NCI-H82 treated with DMSO at 0.1 percent for 48 hours (cell line): Measurements from ENCODE around the gene GTF3C5.
A peak's percentile ranks its signal among the peaks of the same experiment; 100 is the strongest.
"Not testable (repeated sequence)": the region's sequence is repeated elsewhere in the genome, so short reads cannot be mapped to it uniquely, and the experiment has no call there.

ENCODE experiments used
- DNase-seq: peaks from one replicate; lab custom pipeline; 2025; ENCODE audit not compliant: unreplicated experiment; lab: John Stamatoyannopoulos, UW

The GTF3C5 gene

DNA sequence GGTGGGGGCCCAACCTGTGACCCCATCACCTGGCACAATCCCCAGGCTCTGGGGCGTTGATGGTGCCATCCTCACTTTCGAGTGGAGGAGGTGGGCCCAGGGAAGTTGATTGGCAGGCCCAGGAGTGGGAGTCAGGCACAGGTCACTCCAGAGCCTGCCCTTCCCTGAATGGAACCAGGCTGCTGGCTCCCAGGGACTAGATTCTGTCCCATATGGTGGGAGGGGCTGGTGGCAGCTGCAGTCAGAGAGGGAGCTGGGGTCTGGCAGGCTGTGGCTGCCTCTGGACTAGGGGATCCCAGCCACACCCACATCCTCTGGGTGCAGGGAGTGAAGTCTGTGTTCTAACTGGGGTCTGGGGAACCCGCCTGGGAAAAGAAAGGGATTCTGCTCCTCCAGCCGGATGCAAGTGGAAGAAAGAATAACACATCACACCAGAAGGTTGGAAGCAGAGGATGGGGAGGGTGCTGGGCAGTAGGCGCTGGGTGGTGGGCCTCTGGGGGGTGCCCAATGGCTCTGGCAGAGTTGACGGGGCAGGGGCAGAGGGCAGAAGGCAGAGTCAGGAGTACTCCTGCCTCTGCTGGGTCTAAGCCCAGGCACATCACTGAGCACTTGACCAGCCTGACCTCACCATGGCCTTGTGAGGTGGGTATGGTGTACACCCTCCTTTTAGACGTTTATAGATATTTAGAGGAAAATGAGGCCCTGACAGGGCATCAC is 56.8 kb downstream of the GTF3C5 start:
- DNase-seq: no peak

DNA sequence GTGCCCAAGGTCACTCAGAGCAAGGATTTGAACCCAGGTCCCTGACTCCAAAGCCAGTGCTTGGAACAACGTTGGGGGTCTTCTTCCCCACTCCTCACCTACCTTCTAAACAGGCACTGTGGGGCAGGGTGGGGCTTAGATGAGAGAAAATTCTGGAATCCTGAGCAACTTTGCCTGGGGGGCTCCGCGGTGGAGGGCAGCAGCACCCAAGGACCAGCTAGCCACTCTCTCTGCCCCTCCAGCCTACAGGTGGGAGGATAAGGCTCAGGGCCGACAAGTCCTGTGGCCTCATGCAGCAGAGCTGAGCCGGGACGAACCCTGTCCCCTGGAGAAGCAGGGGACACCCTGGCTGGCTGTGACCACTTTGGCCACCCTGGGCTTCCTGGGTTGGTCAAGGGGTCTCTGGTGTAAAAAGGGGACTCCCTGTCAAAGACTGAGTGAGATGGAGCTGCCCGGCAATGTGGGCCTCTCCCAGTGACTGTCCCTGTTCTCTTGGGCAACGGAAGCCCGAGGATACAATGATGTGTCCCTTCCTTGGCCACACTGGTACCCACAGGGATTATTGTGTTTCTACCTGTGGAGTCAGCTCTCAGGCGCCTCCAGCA is 57.5 kb downstream of the GTF3C5 start:
- DNase-seq: no peak

DNA sequence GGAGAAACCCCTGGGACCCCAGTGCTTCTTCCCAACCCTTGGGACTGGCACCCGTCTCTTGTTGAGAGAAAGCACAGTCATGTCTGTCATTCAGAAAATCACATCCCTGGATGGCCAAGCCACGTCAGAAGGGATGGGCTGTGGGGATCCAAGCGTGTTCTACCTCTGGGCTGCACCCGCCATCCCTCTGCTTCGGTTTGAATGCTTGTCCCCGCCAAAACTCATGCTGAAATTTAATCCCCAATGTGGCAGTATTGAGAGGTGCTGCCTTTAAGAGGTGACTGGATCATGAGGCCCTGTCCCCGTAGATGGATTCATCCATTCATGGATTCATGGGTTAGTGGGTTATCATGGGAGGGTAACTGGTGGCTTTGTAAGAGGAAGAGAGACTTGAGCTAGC is 58.0 kb downstream of the GTF3C5 start:
- no peak for DNase-seq

DNA sequence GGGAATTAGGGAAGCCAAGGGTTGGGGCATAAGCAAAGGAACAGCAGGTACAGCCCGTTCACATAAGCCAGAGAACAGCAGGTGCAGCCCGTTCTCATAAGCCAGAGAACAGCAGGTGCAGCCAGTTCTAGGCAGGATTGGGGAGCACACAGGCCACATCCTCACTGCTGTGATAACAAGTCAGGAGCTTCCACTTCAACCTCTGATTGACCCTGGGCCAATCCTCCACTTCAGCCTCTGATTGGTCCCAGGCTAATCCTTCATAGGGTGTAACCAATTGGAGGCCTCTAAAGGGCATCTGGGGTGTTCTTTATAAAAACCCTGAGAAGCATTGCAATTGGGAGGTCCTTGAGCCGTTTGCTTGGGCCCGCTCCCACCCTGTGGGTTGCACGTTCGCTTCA is 58.5 kb downstream of the GTF3C5 start:
- DNase-seq: peak; percentile 8

DNA sequence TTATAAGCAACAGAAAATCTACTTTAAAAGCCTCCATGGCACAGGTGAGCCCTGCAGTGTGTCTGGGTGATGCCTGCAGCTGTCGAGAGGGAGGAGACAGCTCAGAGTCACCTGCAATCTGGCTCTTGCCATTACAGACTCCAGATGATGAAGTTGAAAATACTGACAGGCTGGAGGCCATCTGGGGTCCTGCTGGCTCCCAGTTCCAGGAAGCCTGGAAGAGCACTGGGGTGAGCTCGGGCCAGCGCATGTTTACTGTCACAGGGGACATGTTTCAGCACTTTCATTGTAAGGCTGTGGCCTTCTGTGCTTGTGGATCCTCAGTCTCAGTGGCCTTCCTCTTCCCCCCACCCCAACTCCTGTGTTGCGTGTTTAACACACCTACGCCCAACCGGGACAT is 59.4 kb downstream of the GTF3C5 start:
- DNase-seq: no peak

DNA sequence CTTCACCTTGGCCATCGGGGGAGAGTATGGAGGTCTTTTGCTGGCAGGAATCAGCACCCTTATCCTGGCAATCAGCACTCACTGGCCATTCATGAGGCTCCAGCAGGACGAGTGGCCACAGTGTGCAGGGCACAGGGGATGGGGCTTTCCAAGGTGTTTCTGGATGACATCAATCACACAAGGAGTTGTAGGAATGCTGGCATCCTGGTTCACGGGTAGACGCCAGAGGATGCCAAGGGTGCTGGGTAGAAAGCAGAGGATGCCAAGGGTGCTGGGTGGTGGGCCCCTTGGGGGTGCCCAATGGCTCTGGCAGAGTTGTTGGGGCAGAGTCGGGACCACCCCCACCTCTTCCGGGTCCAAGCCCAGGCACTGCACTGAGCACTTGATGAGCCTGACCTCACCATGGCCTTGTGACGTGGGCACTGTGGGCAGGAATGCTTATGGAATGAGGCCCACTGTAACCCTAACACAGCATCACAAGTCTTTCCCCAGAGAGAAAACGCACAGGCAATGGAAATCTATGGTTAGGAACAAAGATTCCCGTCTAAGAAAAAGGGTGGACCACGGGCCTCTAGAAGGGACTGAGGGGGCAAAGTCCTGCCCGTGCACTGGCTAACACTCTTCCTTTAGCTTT is 60.1 kb downstream of the GTF3C5 start:
- no peak for DNase-seq

DNA sequence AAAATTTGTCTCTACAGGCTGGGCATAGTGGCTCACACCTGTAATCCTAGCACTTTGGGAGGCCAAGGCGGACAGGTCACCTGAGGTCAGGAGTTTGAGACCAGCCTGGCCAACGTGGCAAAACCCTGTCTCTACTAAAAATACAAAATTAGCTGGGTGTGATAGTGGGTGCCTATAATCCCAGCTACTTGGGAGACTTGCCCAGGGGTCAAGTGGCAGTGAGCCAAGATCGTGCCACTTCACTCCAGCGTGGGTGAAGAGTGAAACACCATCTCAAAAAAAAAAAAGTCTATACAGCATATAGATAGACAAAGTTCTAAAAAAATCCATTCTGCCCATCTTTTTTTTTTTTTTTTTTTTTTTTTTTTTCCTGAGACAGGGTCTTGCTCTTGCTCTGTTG is 63.6 kb downstream of the GTF3C5 start:
- not testable (repeated sequence) for DNase-seq

DNA sequence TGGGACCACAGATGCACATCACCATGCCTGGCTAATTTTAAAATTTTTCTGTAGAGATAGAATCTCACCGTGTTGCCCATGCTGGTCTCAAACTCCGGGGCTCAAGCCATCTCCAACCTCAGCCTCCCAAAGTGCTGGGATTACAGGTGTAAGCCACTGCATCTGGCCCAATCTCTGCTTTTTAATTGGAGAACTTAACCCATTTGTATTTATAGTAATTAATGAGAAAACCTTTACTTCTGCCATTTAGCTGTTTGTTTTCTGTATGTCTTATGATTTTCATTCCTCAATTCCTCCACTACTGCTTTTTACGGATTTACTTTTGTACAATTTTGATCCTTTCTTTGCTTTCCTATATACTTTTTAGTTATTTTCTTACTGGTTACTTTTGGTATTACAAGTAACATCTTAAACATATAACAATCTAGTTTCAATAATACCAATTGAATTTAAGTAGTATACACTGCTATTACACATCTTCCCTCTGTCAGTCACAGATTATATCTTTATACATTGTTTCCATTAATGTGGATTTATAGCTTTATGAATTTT is 64.1 kb downstream of the GTF3C5 start:
- DNase-seq: no peak

DNA sequence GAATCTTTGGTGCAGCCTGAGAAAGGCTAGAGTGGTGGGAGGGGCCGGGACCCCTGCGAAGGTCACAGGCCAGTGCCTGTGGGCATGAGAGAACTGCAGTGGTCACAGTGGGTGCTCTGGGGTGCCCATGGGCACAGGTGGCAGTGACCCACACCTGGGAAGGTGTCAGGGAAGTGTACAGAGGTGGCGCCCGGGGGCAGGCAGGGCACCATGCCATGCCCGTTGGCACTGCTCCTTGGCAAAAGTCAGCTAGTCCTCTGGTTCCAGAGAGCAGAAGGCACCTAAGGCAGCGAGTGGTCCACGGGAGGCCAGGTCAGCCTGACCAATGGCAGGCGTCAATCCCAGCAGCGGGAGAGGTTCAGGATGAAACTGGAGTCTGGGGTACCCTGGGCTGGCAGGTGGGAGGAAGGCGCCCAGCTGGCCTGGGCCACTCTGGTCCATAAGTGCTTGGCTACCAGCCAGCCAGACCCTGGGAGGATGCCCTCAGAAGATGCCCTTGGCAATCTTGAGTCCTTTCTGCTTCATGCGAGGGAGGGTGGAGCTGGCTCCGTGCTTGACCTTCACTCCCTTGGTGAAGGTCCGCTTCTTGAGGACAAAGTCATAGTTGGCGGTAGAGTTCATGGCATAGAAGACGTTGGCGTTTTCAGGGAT is 67.4 kb downstream of the GTF3C5 start:
- no peak for DNase-seq

DNA sequence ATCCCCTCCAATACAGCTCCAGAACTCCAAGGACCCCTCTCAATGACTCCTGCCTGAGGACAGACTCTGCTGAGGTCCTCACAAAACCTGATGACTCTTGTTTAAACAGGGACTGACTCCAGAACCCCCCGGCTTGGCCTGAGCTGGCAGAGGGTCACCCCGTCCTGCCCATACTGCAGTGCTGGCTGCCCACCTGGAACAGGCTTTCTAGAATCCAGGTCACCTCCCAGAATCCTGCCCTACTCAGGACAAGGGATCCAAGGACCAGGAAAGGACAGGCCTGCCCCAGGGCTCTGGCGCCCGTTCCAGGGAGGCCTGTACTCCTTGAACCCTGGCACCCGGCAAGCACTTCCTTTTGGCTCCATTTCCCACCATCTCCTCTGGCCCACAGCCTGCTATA is 68.1 kb downstream of the GTF3C5 start:
- no peak for DNase-seq

DNA sequence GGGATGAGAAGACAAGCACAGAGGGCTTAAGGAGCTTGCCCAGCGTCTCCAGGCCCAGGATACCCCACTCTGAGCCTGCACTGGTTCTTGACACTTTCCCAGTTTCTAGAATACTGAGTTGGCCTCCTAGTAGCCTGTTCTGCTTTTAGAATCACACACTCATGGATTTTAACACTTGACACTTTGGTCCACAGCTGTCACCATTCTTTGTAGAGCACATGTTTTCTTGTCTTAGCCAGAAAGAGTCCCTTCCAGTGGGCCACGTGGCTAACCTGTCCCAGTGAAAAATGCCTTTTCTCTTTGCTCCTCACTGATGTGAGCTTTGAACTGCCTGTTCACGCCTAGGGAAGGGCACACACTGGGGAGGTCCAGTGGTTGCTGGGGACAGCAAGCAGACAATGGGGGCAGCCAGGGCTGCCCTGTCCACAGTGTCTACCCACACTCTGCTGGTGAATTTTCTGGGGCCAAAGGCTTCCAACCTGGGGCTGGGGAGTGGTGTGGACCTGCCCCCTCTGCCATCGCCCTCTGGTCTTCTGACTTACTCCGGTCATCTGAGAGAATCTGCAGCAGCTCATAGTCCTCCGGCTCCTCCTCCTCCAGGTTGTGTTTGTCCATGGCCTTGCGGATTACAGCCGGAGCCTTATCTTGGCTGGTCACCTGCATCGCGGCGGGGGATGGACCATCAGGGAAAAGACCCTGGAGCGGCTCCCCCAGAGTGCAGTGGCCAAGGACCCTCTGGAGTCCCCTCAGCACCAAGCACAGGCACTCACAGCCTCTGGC is 69.1 kb downstream of the GTF3C5 start:
- DNase-seq: no peak

DNA sequence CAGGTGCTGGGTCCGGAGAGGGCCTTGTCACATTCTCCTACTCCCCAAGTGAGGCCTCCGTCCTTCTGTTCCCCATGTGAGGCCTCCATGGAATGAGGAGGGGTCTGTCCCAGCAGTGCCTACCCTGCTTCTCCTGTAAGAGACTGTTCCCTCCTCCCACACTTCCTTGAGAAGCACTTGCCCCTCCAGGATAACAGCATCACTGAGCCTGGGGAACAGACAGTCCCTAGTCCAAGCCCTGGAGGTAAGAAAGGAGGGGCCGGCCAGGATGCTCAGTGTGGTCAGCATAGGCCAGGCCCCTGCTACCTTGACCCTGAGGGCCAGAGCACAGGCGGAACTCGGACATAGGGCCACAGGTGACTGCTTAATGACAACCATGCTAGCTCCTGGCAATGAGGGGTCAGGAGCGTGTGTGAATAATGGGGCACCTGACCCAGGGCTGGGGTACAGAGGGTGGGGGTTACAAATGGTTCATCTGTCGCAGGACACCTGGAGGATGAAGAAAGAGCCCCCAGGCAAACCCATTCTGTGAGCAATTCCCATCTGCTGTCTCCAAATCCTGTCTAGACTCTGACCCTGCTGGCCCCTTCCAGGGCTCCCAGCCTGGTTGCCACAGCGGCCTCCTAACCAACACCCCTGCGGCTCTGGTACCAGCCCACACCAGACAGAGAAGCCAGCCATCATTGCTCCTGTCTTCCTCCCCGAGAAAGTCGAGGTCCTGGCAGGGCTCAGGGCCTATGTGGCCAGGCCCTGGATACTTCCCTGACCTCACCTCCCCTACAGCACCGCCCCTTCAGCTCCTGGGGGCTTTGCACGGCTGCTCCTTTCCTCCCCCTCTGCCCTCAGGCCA is 69.9 kb downstream of the GTF3C5 start:
- DNase-seq: no peak

DNA sequence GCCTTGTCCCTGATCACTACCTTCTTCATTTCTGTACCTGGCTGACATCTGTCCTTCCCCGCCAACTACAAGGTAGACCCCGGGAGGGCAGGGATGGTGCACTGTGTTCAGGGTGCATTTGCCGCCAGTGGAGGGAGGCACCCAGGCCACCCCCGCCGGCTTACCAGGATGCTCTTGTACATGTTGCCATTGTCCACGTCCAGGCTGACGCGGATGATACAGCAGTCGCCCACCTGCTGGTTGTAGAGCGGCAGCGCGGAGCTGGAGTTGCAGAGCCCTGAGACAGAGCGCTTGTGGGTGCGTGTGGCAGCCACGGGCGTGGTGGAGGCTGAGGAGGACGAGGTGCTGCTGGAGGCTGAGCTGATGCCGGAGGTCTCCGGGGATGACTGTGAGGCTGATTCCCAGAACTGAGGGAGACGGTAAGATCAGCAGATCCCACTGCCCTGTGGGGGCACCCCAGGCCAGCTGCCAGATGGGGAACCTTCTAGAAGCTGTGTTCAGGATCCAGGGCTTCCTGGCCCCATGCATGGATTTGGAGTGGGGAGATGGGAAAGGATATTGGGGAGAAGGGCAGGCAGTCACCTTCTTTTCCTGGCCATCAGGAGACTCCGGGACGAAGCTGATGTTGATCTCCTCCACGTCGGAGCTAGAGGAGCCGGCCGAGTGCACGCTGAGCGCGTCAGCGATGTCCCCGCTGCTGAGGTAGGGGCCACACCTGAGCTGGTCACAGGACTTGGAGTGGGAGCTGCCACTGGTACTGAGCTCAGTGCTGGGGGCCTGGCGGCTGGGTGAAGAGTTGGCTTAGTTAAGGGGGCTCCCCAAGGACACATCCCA is 70.8 kb downstream of the GTF3C5 start:
- no peak for DNase-seq

DNA sequence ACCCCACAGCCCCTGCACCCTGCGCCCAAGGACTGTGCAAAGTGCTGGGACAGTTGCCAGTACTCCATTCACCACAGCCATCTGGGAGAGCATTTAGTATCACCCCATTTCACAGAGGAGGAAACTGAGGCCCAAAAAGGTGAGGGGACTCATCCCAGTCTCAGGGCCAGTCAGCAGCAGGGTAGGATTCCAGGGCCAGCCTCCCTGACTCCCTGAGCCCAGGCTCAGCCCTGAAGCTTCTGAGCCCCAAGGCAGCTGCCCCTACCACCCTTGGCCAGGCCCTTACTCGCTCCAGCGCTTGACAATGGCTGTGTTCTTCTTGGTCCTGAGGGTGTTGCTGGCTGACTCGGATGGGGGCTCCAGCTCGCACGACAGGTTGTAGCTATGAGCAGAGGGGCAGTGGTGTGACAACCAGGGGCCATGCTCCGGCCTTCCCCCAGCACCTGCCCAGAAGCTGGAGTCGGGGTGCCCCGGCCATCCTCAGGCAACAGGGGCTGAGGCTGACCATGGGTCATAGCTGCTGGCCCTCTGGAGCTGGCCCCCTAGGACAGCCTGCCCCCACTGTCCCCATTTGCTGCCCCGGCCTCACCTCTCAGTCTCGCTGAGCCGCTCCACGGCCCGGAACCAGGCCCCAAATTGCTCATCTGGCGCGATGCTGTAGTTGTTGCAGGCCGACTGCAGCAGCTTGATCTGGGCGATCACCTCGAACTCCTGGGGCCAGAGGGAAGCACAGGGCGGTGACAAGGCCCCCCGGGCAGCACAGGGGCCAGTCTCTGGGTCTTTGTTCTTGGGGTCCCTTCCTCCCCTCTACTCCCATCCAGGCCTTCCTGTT is 71.6 kb downstream of the GTF3C5 start:
- no peak for DNase-seq

DNA sequence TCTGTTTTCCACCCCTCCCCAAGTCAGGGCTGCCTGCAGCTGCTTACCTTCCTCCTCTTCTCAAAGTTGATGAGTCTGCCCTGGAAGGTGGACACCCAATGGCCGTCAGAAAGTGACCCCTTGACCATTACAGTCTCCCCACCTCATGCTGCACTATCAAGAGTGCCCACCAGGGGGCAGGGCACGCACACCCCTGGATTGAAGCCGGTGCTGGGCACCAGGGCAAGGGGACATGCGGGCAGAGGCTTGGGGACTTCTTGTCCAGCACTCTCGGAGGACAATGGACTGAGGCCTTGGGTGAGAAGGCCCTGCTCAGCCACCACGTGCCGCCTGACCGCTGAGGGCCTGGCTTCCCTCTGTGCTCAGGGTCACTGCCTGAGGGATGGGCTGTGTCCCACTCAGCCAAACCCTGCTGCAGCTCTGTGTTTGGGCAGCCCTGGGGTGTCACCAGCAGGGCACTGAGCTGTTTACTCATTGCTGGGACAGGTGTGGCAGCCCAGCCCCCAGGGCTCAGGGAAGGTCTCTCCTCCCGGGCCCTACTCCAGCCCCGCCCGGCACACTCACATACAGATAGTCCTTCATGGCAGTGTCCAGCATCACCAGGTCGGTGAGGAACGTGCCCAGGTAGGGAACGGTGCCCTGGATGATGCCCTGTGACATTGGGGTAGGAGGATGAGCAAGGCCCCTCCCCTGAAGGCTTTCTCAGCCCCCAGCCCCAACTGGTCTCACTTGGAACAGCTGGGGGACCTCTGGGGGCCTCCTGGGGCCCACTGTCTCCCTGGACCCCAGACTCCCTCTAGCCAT is 72.6 kb downstream of the GTF3C5 start:
- DNase-seq: no peak

DNA sequence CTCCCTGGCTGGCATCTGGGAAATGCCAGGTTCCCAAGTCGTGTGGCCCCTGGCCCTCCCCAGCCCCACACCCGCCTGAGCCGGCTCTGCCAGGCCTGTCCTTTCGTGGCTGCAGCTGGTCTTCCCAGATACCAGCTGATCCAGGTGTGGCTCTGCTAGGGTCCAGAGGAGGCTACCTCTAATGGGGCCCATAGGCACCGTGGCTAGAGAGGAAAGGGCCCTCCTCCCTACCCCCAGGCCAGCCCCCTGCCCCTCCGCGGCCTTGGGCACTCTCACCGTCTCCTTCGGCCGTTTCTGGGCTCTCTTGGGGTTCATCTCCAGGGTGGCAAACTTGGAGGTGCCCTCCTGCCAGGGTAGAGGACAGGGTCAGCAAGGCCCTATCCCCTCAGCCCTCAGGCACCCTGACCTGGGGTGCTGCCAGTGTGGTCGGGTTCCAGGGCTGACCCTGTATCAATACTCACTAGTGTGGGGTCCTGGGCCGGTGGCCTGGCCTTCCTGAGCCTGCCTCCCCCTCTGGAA is 73.2 kb downstream of the GTF3C5 start:
- DNase-seq: no peak

DNA sequence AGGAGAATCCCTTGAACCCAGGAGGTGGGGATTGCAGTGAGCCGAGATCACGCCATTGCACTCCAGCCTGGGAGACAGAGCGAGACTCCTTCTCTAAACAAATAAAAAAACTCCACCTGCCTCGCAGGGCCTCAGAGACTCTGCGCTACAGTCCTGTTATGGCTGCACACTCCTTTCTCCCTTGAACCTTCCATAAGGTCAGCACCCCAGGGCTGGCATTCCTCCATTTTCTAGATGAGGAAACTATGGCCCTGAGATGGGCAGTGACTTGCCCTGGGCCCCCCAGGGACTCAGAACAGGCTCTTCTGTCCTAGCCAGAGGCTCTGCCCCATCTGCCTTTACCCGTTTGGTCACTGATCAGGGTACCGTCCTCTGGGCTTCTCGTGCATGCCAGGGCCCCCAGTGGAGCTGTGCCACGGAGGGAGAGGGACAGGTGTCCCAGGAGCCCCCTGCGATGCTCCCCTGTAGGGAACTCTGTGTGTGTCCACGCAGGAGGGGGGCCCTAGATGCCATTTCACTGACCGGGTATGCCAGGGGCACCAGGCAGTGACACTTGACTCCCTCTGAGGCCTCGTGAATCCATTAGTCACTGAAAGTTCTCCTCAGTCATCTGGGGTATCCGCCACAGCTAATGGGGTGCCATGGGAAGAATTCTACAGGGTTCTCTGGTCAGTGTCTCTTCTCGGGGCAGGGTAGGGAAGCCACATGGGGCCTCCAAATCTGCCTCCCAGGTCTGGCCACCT is 74.1 kb downstream of the GTF3C5 start:
- no peak for DNase-seq
